GM19238 (cell line): ENCODE results near the gene KLHL24.
"Not testable (repeated sequence)": the region's sequence is repeated elsewhere in the genome, so short reads cannot be mapped to it uniquely, and the experiment has no call there.

Source experiments
- DNase-seq: peaks from one replicate; pipeline ENCODE4 v3.0.0; 2011; ENCODE audit warnings: low spot score; ENCODE audit not compliant: insufficient read length

KLHL24 gene

GRCh38 chr3:183635431-183636220 is at the start of gene KLHL24:
TSS of gene KLHL24 (plus strand) at chr3:183635623. CDS start at chr3:183650357, 14,734 bp downstream.
- DNase-seq: peak; percentile 83

- DNase-seq: no peak
These were observed 48.9 kb upstream of the KLHL24 start for GRCh38 chr3:183586477-183586876.

GRCh38 chr3:183587336-183587735 is 48.1 kb upstream of the KLHL24 start:
- no peak for DNase-seq

GRCh38 chr3:183590442-183590841 is 45.0 kb upstream of the KLHL24 start:
- no peak for DNase-seq

- peak; percentile 53 for DNase-seq
These were observed 43.4 kb upstream of the KLHL24 start for GRCh38 chr3:183591881-183592521.

GRCh38 chr3:183592821-183593220 is 42.6 kb upstream of the KLHL24 start:
- DNase-seq: no peak

GRCh38 chr3:183594636-183595035 is 40.8 kb upstream of the KLHL24 start:
- DNase-seq: no peak

GRCh38 chr3:183597959-183598358 is 37.5 kb upstream of the KLHL24 start:
- no peak for DNase-seq

- DNase-seq: not testable (repeated sequence)
These were observed 24.1 kb upstream of the KLHL24 start for GRCh38 chr3:183611326-183611725.

GRCh38 chr3:183613366-183614285 is 21.8 kb upstream of the KLHL24 start:
- no peak for DNase-seq

- DNase-seq: no peak
These were observed 16.9 kb upstream of the KLHL24 start for GRCh38 chr3:183618542-183618941.

- DNase-seq: no peak
These were observed 16.4 kb upstream of the KLHL24 start for GRCh38 chr3:183619010-183619409.

GRCh38 chr3:183619624-183620251 is 15.7 kb upstream of the KLHL24 start:
- DNase-seq: no peak

- no peak for DNase-seq
These were observed 15.2 kb upstream of the KLHL24 start for GRCh38 chr3:183620252-183620628.

GRCh38 chr3:183622473-183622872 is 12.9 kb upstream of the KLHL24 start:
- DNase-seq: not testable (repeated sequence)

- no peak for DNase-seq
These were observed 8.4 kb upstream of the KLHL24 start for GRCh38 chr3:183626877-183627594.

- DNase-seq: no peak
These were observed 5.7 kb upstream of the KLHL24 start for GRCh38 chr3:183629546-183630301.

GRCh38 chr3:183631715-183632114 is 3.7 kb upstream of the KLHL24 start:
- no peak for DNase-seq

- not testable (repeated sequence) for DNase-seq
These were observed 2.7 kb upstream of the KLHL24 start for GRCh38 chr3:183632725-183633124.

- no peak for DNase-seq
These were observed 716 bp upstream of the KLHL24 start for GRCh38 chr3:183634707-183635106.
